Stomach (tissue), 9 donors: ENCODE measurements around the gene GH2. TPM values are rescaled to one million over a fixed set of nuclear protein-coding genes. Genes with fewer than 3 reads are reported as not detected.
"Not testable (repeated sequence)": the region's sequence is repeated elsewhere in the genome, so short reads cannot be mapped to it uniquely, and the experiment has no call there.

Experiments used
- DNase-seq, 2 donors: peaks; one replicate each; pipeline versions ENCODE4 v3.0.0 to v3.0.0-alpha.2; 2013 to 2019
- H3K27ac ChIP-seq, 5 donors: fragments of 200-600 bp in 4 of 5; sonication (generic) in 4 of 5; one replicate each; pipeline ENCODE4 v1.5.1; 2013 to 2019; ENCODE audit warnings: mild to moderate bottlenecking in 1 of 5, moderate library complexity in 1 of 5
- H3K27me3 ChIP-seq, 3 donors: fragments of 200-600 bp; sonication (generic); one replicate each; pipeline ENCODE4 v1.5.1; 2017 to 2019; ENCODE audit warnings: mixed run types in 1 of 3
- H3K36me3 ChIP-seq, 4 donors: fragments of 200-600 bp; sonication (generic); 1 replicate in 3 of 4; 2 replicates in 1 of 4; pipeline ENCODE4 v1.5.1; 2016 to 2019
- H3K4me1 ChIP-seq, 4 donors: fragments of 200-600 bp; sonication (generic); one replicate each; pipeline ENCODE4 v1.5.1; 2016 to 2019
- H3K4me3 ChIP-seq, 4 donors: fragments of 200-600 bp; sonication (generic) in 3 of 4; one replicate each; pipeline ENCODE4 v1.5.1; 2016 to 2019; ENCODE audit warnings: mild to moderate bottlenecking in 1 of 4
- H3K9me3 ChIP-seq, 4 donors: fragments of 200-600 bp; sonication (generic); one replicate each; pipeline ENCODE4 v1.5.1; 2016 to 2019
- CTCF ChIP-seq, 7 experiments: fragments of 450-650 bp in 4 of 7; fragments of 200-600 bp in 3 of 7; sonication (generic) in 3 of 7; IDR thresholded peaks; one replicate each; pipeline ENCODE4 v1.5.1; 2016 to 2019; ENCODE audit warnings: antibody characterized with exemption in 7 of 7, control low read depth in 2 of 7, mild to moderate bottlenecking in 1 of 7
- WGBS, 5 donors: extraction: QIAGEN DNeasy Blood & Tissue Kit in 3 of 5; methylation state at CpG; one replicate each; pipeline versions ENCODE4 v1.1.5 to v1.1.7; 2013 to 2018; 5-methylcytosine and 5-hydroxymethylcytosine counted together
- intact Hi-C: fragments of 100-400 bp; cut with DNase I; formaldehyde crosslinking; loops from one replicate; pipeline ENCODE4 v1.15.1; 2023; ENCODE audit warnings: low total_unique reads
- polyA plus RNA-seq, 3 donors: library from polyadenylated mRNA; stranded (reverse); fragments of 200-250 nt; gene quantifications; one replicate each; pipeline ENCODE4 v1.2.3, GENCODE V29; 2013
- total RNA-seq, 5 donors: library from RNA; depleted of rRNA; stranded (reverse); fragments of >200 nt; gene quantifications; one replicate each; pipeline versions ENCODE4 v1.1.0 to v1.2.3, GENCODE V29; 2014 to 2016
- donor health status: healthy with polysubstance abuse.
- donor health status: Bipolar disorder and iron deficiency.
- donor health status: healthy.

Gene GH2
- total and polyA plus RNA-seq, 8 donors = not detected

- H3K9me3 ChIP-seq, H3K4me3 ChIP-seq, H3K27me3 ChIP-seq, H3K27ac ChIP-seq, DNase-seq, H3K36me3 ChIP-seq, H3K4me1 ChIP-seq, intact Hi-C loops: not testable (repeated sequence)
- TF ChIP-seq CTCF (IDR thresholded peaks at IDR 0.05) = peak in 1 of 7 experiments; percentile 24
- WGBS, 5 donors = 31 to 35% (median 34%) methylated on average over 5 of the region's 5 CpGs
These were observed 22.1 kb upstream of the GH2 start for GRCh38 chr17:63903787-63904201.

- H3K27me3 ChIP-seq, DNase-seq, intact Hi-C loops, H3K27ac ChIP-seq, H3K9me3 ChIP-seq, H3K4me1 ChIP-seq, H3K36me3 ChIP-seq, H3K4me3 ChIP-seq: not testable (repeated sequence)
- 80 to 92% (median 90%) methylated on average over 2 of the region's 2 CpGs for WGBS, 5 donors
These were observed 20.2 kb upstream of the GH2 start for GRCh38 chr17:63901971-63902370.

GRCh38 chr17:63898899-63899798, 17.4 kb upstream of the GH2 start:
- H3K36me3 ChIP-seq, DNase-seq, intact Hi-C loops, H3K4me1 ChIP-seq, H3K27me3 ChIP-seq, H3K4me3 ChIP-seq, H3K9me3 ChIP-seq, H3K27ac ChIP-seq: not testable (repeated sequence)
- WGBS, 5 donors = 71 to 79% (median 76%) methylated on average over 4 to 6 of the region's 6 CpGs

- H3K4me1 ChIP-seq, H3K27me3 ChIP-seq, H3K36me3 ChIP-seq, H3K9me3 ChIP-seq, DNase-seq, H3K27ac ChIP-seq, H3K4me3 ChIP-seq, intact Hi-C loops: not testable (repeated sequence)
- WGBS, 5 donors = 74 to 94% (median 85%) methylated on average over 5 to 11 of the region's 14 CpGs
These were observed 15.0 kb upstream of the GH2 start, which contains the start of gene CSH1 for GRCh38 chr17:63896524-63897354. Gene CSH1, minus strand, starts transcription at chr17:63896574. Its CDS starts 63 bp downstream, at chr17:63896511.

- 89 to 93% (median 91%) methylated on average over 4 to 10 of the region's 10 CpGs for WGBS, 5 donors
- H3K9me3 ChIP-seq, intact Hi-C loops, H3K27me3 ChIP-seq, DNase-seq, H3K4me3 ChIP-seq, H3K36me3 ChIP-seq, H3K27ac ChIP-seq, H3K4me1 ChIP-seq: not testable (repeated sequence)
These were observed 13.1 kb upstream of the GH2 start for GRCh38 chr17:63894821-63895220.

- WGBS, 5 donors = 52 to 69% (median 57%) methylated on average over 3 of the region's 3 CpGs
- intact Hi-C loops, H3K36me3 ChIP-seq, H3K4me1 ChIP-seq, H3K27ac ChIP-seq, DNase-seq, H3K4me3 ChIP-seq, H3K27me3 ChIP-seq, H3K9me3 ChIP-seq: not testable (repeated sequence)
These were observed 12.3 kb upstream of the GH2 start for GRCh38 chr17:63894021-63894420.

- H3K27me3 ChIP-seq, H3K4me1 ChIP-seq, H3K36me3 ChIP-seq, H3K9me3 ChIP-seq, H3K27ac ChIP-seq, H3K4me3 ChIP-seq, intact Hi-C loops, DNase-seq: not testable (repeated sequence)
- WGBS, 5 donors = 56 to 67% (median 66%) methylated on average over 11 of the region's 11 CpGs
These were observed 10.7 kb upstream of the GH2 start for GRCh38 chr17:63892316-63893037.
